ENCODE results near the gene TICRR.

- TF ChIP-seq POLR2A (IDR thresholded peaks at IDR 0.05) (no peak), CTCF (IDR thresholded peaks at IDR 0.05) (no peak)
Measured at GRCh38 chr15:89649013-89649625, 73.8 kb downstream of the TICRR start.
